Endothelial cell (in vitro differentiated cells): Measurements from ENCODE around the gene ISM1. TPM values are rescaled to one million over a fixed set of nuclear protein-coding genes. Genes with fewer than 3 reads are reported as not detected.

Experiments used
- DNase-seq: peaks from one replicate; pipeline ENCODE4 v3.0.0; 2021; ENCODE audit warnings: low spot score
- H3K27ac Mint-ChIP-seq: one replicate; pipeline ENCODE4 v1.8.0; 2021; ENCODE audit warnings: mixed read lengths, inconsistent platforms; ENCODE audit not compliant: unreplicated experiment
- H3K27me3 Mint-ChIP-seq: one replicate; pipeline ENCODE4 v1.8.0; 2021; ENCODE audit warnings: mild to moderate bottlenecking, moderate library complexity, mixed read lengths, inconsistent platforms; ENCODE audit not compliant: unreplicated experiment
- H3K36me3 Mint-ChIP-seq: one replicate; pipeline ENCODE4 v1.8.0; 2021; ENCODE audit warnings: mild to moderate bottlenecking, low read depth, mixed read lengths, inconsistent platforms; ENCODE audit not compliant: unreplicated experiment
- H3K4me1 Mint-ChIP-seq: one replicate; pipeline ENCODE4 v1.8.0; 2021; ENCODE audit warnings: mild to moderate bottlenecking, mixed read lengths, inconsistent platforms; ENCODE audit not compliant: unreplicated experiment
- H3K4me3 Mint-ChIP-seq: one replicate; pipeline ENCODE4 v1.8.0; 2021; ENCODE audit warnings: mild to moderate bottlenecking, mixed read lengths, inconsistent platforms; ENCODE audit not compliant: unreplicated experiment
- H3K9me3 Mint-ChIP-seq: one replicate; pipeline ENCODE4 v1.8.0; 2021; ENCODE audit warnings: mixed read lengths, inconsistent platforms; ENCODE audit not compliant: unreplicated experiment
- CTCF ChIP-seq: fragments of 200-600 bp; sonication (generic); IDR thresholded peaks from one replicate; pipeline ENCODE4 v1.5.0; 2021; ENCODE audit warnings: antibody characterized with exemption; ENCODE audit not compliant: unreplicated experiment
- total RNA-seq: library from RNA; stranded (reverse); fragmentation: NEBNext Ultra II Directional; extraction: Animal tissue kit (Norgen Biotek cat#: 25700); gene quantifications from one replicate; pipeline ENCODE4 v1.2.1, GENCODE V29; 2021; ENCODE audit not compliant: unreplicated experiment

Gene ISM1
- total RNA-seq, 1 donor from 2014 or later: 23.8 TPM

GRCh38 chr20:13236990-13237720 lies 16.1 kb downstream of the ISM1 start:
- H3K27ac Mint-ChIP-seq: no peak overlapping the region
- no peak for TF ChIP-seq CTCF
- no peak for DNase-seq
- no peaks in the 10 kb centered on the region for H3K36me3 Mint-ChIP-seq
- H3K27me3 Mint-ChIP-seq: no peaks in the 10 kb centered on the region
- no peak overlapping the region for H3K4me3 Mint-ChIP-seq
- no peaks in the 10 kb centered on the region for H3K4me1 Mint-ChIP-seq
- H3K9me3 Mint-ChIP-seq: no peaks in the 10 kb centered on the region

GRCh38 chr20:13238001-13238653 lies 17.1 kb downstream of the ISM1 start:
- no peak overlapping the region for H3K27ac Mint-ChIP-seq

GRCh38 chr20:13243826-13244376 lies 22.8 kb downstream of the ISM1 start:
- no peaks in the 10 kb centered on the region for H3K9me3 Mint-ChIP-seq
- no peak overlapping the region for H3K4me3 Mint-ChIP-seq
- peaks cover 2% of the 10 kb centered on the region for H3K27me3 Mint-ChIP-seq
- H3K4me1 Mint-ChIP-seq: peaks cover 20% of the 10 kb centered on the region
- H3K36me3 Mint-ChIP-seq: peaks cover 9% of the 10 kb centered on the region
- H3K27ac Mint-ChIP-seq: no peak overlapping the region
- no peak for TF ChIP-seq CTCF
- no peak for DNase-seq

More at GRCh38 chr20:13238001-13238653, 17.1 kb downstream of the ISM1 start:
- Mint-ChIP-seq H3K9me3 (no peaks in the 10 kb centered on the region), H3K27me3 (no peaks in the 10 kb centered on the region), H3K36me3 (no peaks in the 10 kb centered on the region), H3K4me1 (no peaks in the 10 kb centered on the region), H3K4me3 (no peak overlapping the region)
- DNase-seq: no peak
- no peak for TF ChIP-seq CTCF

- peaks cover 25% of the 10 kb centered on the region for H3K4me1 Mint-ChIP-seq
- H3K36me3 Mint-ChIP-seq: peaks cover 12% of the 10 kb centered on the region
Measured at GRCh38 chr20:13245250-13245723, 24.2 kb downstream of the ISM1 start.

More at GRCh38 chr20:13245250-13245723, 24.2 kb downstream of the ISM1 start:
- Mint-ChIP-seq H3K9me3 (no peaks in the 10 kb centered on the region), H3K27ac (no peak overlapping the region), H3K27me3 (peaks cover 2% of the 10 kb centered on the region), H3K4me3 (no peak overlapping the region)
- no peak for TF ChIP-seq CTCF
- no peak for DNase-seq
